ENCODE data around the gene ZG16B. TPM values are rescaled to one million over a fixed set of nuclear protein-coding genes. Genes with fewer than 3 reads are reported as not detected.

Gene ZG16B
- total and polyA plus RNA-seq, 4 donors = 0.32 to 2.4 (median 0.46) TPM

GRCh38 chr16:2841606-2842339 lies 11.7 kb downstream of the ZG16B start:
- peaks cover 21% of the 10 kb centered on the region for H3K4me1 ChIP-seq (ENCODE audit: control insufficient read depth, insufficient read depth, low read length)
- no peak for DNase-seq (ENCODE audit: low read depth in 4 of 6, low spot score in 6 of 6)
- no peaks in the 10 kb centered on the region for H3K9me3 ChIP-seq (ENCODE audit: control insufficient read depth, insufficient read depth, low read length)
- no peak overlapping the region for H3K27ac ChIP-seq (ENCODE audit: low read depth, low read length)
- peaks cover 5% of the 10 kb centered on the region for H3K27me3 ChIP-seq (ENCODE audit: control insufficient read depth, insufficient read depth, low read length)
- 85% methylated on average over 17 of the region's 18 CpGs for WGBS (ENCODE audit: insufficient coverage)
- H3K36me3 ChIP-seq (ENCODE audit: control insufficient read depth, insufficient read depth, low read length) = no peaks in the 10 kb centered on the region
- peak overlapping the region; percentile 54 for H3K4me3 ChIP-seq (ENCODE audit: low read depth, low read length)

- no peak overlapping the region for H3K27ac ChIP-seq (ENCODE audit: low read depth, low read length)
- H3K9me3 ChIP-seq (ENCODE audit: control insufficient read depth, insufficient read depth, low read length) = no peaks in the 10 kb centered on the region
- peaks cover 5% of the 10 kb centered on the region for H3K27me3 ChIP-seq (ENCODE audit: control insufficient read depth, insufficient read depth, low read length)
- 39% methylated on average over 40 of the region's 40 CpGs for WGBS (ENCODE audit: insufficient coverage)
- DNase-seq (ENCODE audit: low read depth in 4 of 6, low spot score in 6 of 6) = peak in 4 of 6 donors; percentile 35 to 78 (median 38)
- H3K4me3 ChIP-seq (ENCODE audit: low read depth, low read length) = peak overlapping the region; percentile 54
- peaks cover 21% of the 10 kb centered on the region for H3K4me1 ChIP-seq (ENCODE audit: control insufficient read depth, insufficient read depth, low read length)
- H3K36me3 ChIP-seq (ENCODE audit: control insufficient read depth, insufficient read depth, low read length) = no peaks in the 10 kb centered on the region
These were observed 12.4 kb downstream of the ZG16B start for GRCh38 chr16:2842340-2843000.

- Histone ChIP-seq H3K27me3 (ENCODE audit: control insufficient read depth, insufficient read depth, low read length) (peaks cover 5% of the 10 kb centered on the region), H3K36me3 (ENCODE audit: control insufficient read depth, insufficient read depth, low read length) (no peaks in the 10 kb centered on the region), H3K27ac (ENCODE audit: low read depth, low read length) (no peak overlapping the region), H3K4me1 (ENCODE audit: control insufficient read depth, insufficient read depth, low read length) (peaks cover 18% of the 10 kb centered on the region), H3K4me3 (ENCODE audit: low read depth, low read length) (no peak overlapping the region), H3K9me3 (ENCODE audit: control insufficient read depth, insufficient read depth, low read length) (peaks cover 2% of the 10 kb centered on the region)
- 81% methylated on average over 7 of the region's 8 CpGs for WGBS (ENCODE audit: insufficient coverage)
- DNase-seq (ENCODE audit: low read depth in 4 of 6, low spot score in 6 of 6) = no peak
These were observed 13.4 kb downstream of the ZG16B start for GRCh38 chr16:2843526-2843925.

GRCh38 chr16:2845116-2845515 lies 15.0 kb downstream of the ZG16B start:
- Histone ChIP-seq H3K27ac (ENCODE audit: low read depth, low read length) (no peak overlapping the region), H3K4me3 (ENCODE audit: low read depth, low read length) (no peak overlapping the region), H3K4me1 (ENCODE audit: control insufficient read depth, insufficient read depth, low read length) (peaks cover 11% of the 10 kb centered on the region), H3K36me3 (ENCODE audit: control insufficient read depth, insufficient read depth, low read length) (no peaks in the 10 kb centered on the region), H3K9me3 (ENCODE audit: control insufficient read depth, insufficient read depth, low read length) (peaks cover 2% of the 10 kb centered on the region), H3K27me3 (ENCODE audit: control insufficient read depth, insufficient read depth, low read length) (peaks cover 8% of the 10 kb centered on the region)
- DNase-seq (ENCODE audit: low read depth in 4 of 6, low spot score in 6 of 6) = no peak
- 64% methylated on average over 2 of the region's 5 CpGs for WGBS (ENCODE audit: insufficient coverage)

- Histone ChIP-seq H3K9me3 (ENCODE audit: control insufficient read depth, insufficient read depth, low read length) (peaks cover 2% of the 10 kb centered on the region), H3K4me1 (ENCODE audit: control insufficient read depth, insufficient read depth, low read length) (peaks cover 10% of the 10 kb centered on the region), H3K27ac (ENCODE audit: low read depth, low read length) (no peak overlapping the region), H3K36me3 (ENCODE audit: control insufficient read depth, insufficient read depth, low read length) (no peaks in the 10 kb centered on the region), H3K27me3 (ENCODE audit: control insufficient read depth, insufficient read depth, low read length) (peaks cover 8% of the 10 kb centered on the region), H3K4me3 (ENCODE audit: low read depth, low read length) (no peak overlapping the region)
- no peak for DNase-seq (ENCODE audit: low read depth in 4 of 6, low spot score in 6 of 6)
- WGBS (ENCODE audit: insufficient coverage) = 28% methylated on average over 2 of the region's 3 CpGs
These were observed 16.6 kb downstream of the ZG16B start for GRCh38 chr16:2846511-2847310.

GRCh38 chr16:2848933-2849725 lies 19.0 kb downstream of the ZG16B start:
- Histone ChIP-seq H3K36me3 (ENCODE audit: control insufficient read depth, insufficient read depth, low read length) (no peaks in the 10 kb centered on the region), H3K27ac (ENCODE audit: low read depth, low read length) (no peak overlapping the region), H3K4me3 (ENCODE audit: low read depth, low read length) (no peak overlapping the region), H3K9me3 (ENCODE audit: control insufficient read depth, insufficient read depth, low read length) (peaks cover 2% of the 10 kb centered on the region), H3K4me1 (ENCODE audit: control insufficient read depth, insufficient read depth, low read length) (no peaks in the 10 kb centered on the region), H3K27me3 (ENCODE audit: control insufficient read depth, insufficient read depth, low read length) (peaks cover 13% of the 10 kb centered on the region)
- no peak for DNase-seq (ENCODE audit: low read depth in 4 of 6, low spot score in 6 of 6)
- 72% methylated on average over 14 of the region's 16 CpGs for WGBS (ENCODE audit: insufficient coverage)

- DNase-seq (ENCODE audit: low read depth in 4 of 6, low spot score in 6 of 6) = no peak
- Histone ChIP-seq H3K27ac (ENCODE audit: low read depth, low read length) (no peak overlapping the region), H3K36me3 (ENCODE audit: control insufficient read depth, insufficient read depth, low read length) (no peaks in the 10 kb centered on the region), H3K4me3 (ENCODE audit: low read depth, low read length) (no peak overlapping the region), H3K9me3 (ENCODE audit: control insufficient read depth, insufficient read depth, low read length) (peaks cover 2% of the 10 kb centered on the region), H3K4me1 (ENCODE audit: control insufficient read depth, insufficient read depth, low read length) (no peaks in the 10 kb centered on the region), H3K27me3 (ENCODE audit: control insufficient read depth, insufficient read depth, low read length) (peaks cover 27% of the 10 kb centered on the region)
- 87% methylated on average over 7 of the region's 16 CpGs for WGBS (ENCODE audit: insufficient coverage)
These were observed 22.1 kb downstream of the ZG16B start for GRCh38 chr16:2852003-2852730.

- WGBS (ENCODE audit: insufficient coverage) = 44% methylated on average over 48 of the region's 56 CpGs
- Histone ChIP-seq H3K27me3 (ENCODE audit: control insufficient read depth, insufficient read depth, low read length) (peaks cover 35% of the 10 kb centered on the region), H3K4me1 (ENCODE audit: control insufficient read depth, insufficient read depth, low read length) (peaks cover 1% of the 10 kb centered on the region), H3K9me3 (ENCODE audit: control insufficient read depth, insufficient read depth, low read length) (peaks cover 2% of the 10 kb centered on the region), H3K36me3 (ENCODE audit: control insufficient read depth, insufficient read depth, low read length) (no peaks in the 10 kb centered on the region), H3K4me3 (ENCODE audit: low read depth, low read length) (no peak overlapping the region), H3K27ac (ENCODE audit: low read depth, low read length) (no peak overlapping the region)
- no peak for DNase-seq (ENCODE audit: low read depth in 4 of 6, low spot score in 6 of 6)
These were observed 22.8 kb downstream of the ZG16B start for GRCh38 chr16:2852731-2853507.
